Erythroblast (primary cell): ENCODE results near the gene AVL9.

Experiments used
- GATA1 ChIP-seq: IDR thresholded peaks from 2 replicates; pipeline ENCODE4 v1.6.1; 2011; ENCODE audit warnings: low read depth, mild to moderate bottlenecking, control low read depth, low read length, moderate library complexity
- POLR2A ChIP-seq: IDR thresholded peaks from 2 replicates; pipeline ENCODE4 v1.6.1; 2011; ENCODE audit warnings: mild to moderate bottlenecking, low read length

DNA sequence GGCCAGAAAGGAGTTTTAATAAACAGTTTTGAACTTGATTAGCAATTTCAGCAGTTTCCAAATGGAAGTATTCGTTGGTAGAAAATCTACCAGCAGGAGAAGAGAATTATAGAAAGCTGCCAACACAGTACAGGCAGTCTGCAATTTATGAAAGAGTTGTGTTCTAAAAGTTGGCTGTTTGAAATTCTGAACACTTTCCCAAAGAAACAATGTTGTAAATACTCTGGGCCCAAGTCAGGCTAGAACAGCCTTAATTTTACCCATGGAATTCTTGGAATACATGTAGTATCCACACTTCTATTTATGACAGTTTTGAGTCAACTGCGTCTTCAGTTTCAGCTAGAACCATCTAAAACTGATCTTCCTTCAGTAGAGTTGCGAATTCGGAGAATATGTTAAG is 42.5 kb downstream of the AVL9 start:
- TF ChIP-seq POLR2A (no peak), GATA1 (no peak)
